K562 (cell line): ENCODE results near the gene GPRIN2. TPM values are rescaled to one million over a fixed set of nuclear protein-coding genes. Genes with fewer than 3 reads are reported as not detected.

ENCODE experiments used
- ARID2 ChIP-seq: fragments of 450-650 bp; IDR thresholded peaks from 2 replicates; pipeline ENCODE4 v1.6.1; 2017; ENCODE audit warnings: antibody characterized with exemption, mild to moderate bottlenecking
- EP400 ChIP-seq: fragments of 450-650 bp; IDR thresholded peaks from 2 replicates; pipeline ENCODE4 v1.6.1; 2017; ENCODE audit warnings: antibody characterized with exemption, mild to moderate bottlenecking, moderate library complexity
- MED1 ChIP-seq: sonication (generic); formaldehyde crosslinking; IDR thresholded peaks from 2 replicates; pipeline ENCODE4 v1.8.1; 2023; ENCODE audit warnings: missing genetic modification reagents, borderline replicate concordance
- MEF2D ChIP-seq: conservative IDR thresholded peaks from 2 replicates; pipeline ENCODE4 v1.6.1; 2016; ENCODE audit warnings: low read depth, missing genetic modification characterization, missing compliant biosample characterization
- MEIS2 ChIP-seq: fragments of 450-650 bp; IDR thresholded peaks from 2 replicates; pipeline ENCODE4 v1.6.1; 2014; ENCODE audit warnings: mild to moderate bottlenecking; ENCODE audit not compliant: partially characterized antibody
- NFE2 ChIP-seq: IDR thresholded peaks from 2 replicates; pipeline ENCODE4 v1.6.1; 2014; ENCODE audit warnings: antibody characterized with exemption, low read depth
- NFE2L1 ChIP-seq: fragments of 450-650 bp; IDR thresholded peaks from 2 replicates; pipeline ENCODE4 v1.6.1; 2016; ENCODE audit warnings: missing genetic modification characterization, low read depth, mild to moderate bottlenecking, missing compliant biosample characterization, moderate library complexity, borderline replicate concordance
- NONO ChIP-seq, 2 experiments: fragments of 200-400 bp in 1 of 2; fragments of 450-650 bp in 1 of 2; formaldehyde crosslinking in 1 of 2; IDR thresholded peaks; 2 replicates each; pipeline ENCODE4 v1.6.1; 2017; ENCODE audit warnings: low read depth in 2 of 2, mild to moderate bottlenecking in 2 of 2, moderate library complexity in 2 of 2, low read length in 1 of 2
- NR2F6 ChIP-seq: fragments of 450-650 bp; formaldehyde crosslinking; IDR thresholded peaks from 2 replicates; pipeline ENCODE4 v1.4.0; 2020; ENCODE audit warnings: mild to moderate bottlenecking
- PHF8 ChIP-seq: fragments of 200-600 bp; sonication (generic); IDR thresholded peaks from 2 replicates; pipeline ENCODE4 v1.6.1; 2012; ENCODE audit warnings: mixed run types, mild to moderate bottlenecking, inconsistent platforms, low read length, moderate library complexity, borderline replicate concordance
- PML ChIP-seq: IDR thresholded peaks from 2 replicates; pipeline ENCODE4 v1.6.1; 2012; ENCODE audit warnings: low read length, inconsistent platforms
- SMARCA5 ChIP-seq: fragments of 450-650 bp; IDR thresholded peaks from 2 replicates; pipeline ENCODE4 v1.6.1; 2016
- WHSC1 ChIP-seq: IDR thresholded peaks from one replicate; pipeline ENCODE4 v1.6.1; 2012; ENCODE audit warnings: low read length, control low read depth, inconsistent platforms
- ZKSCAN1 ChIP-seq: fragments of 150-350 bp; IDR thresholded peaks from 2 replicates; pipeline ENCODE4 v1.6.1; 2016; ENCODE audit warnings: low read depth, low read length
- ZNF165 ChIP-seq: fragments of 250-450 bp; sonication (Bioruptor Pico); IDR thresholded peaks from 2 replicates; pipeline ENCODE4 v1.4.0; 2020; ENCODE audit warnings: borderline replicate concordance
- ZNF174 ChIP-seq: fragments of 250-450 bp; sonication (Bioruptor Pico); IDR thresholded peaks from 2 replicates; pipeline ENCODE4 v1.4.0; 2020; ENCODE audit warnings: mild to moderate bottlenecking
- ZNF445 ChIP-seq: fragments of 250-450 bp; sonication (Bioruptor Pico); IDR thresholded peaks from 2 replicates; pipeline ENCODE4 v1.4.0; 2020; ENCODE audit warnings: low read depth, mild to moderate bottlenecking, moderate library complexity
- polyA plus RNA-seq, 8 experiments: library from polyadenylated mRNA; depleted of rRNA in 4 of 8; stranded (reverse) in 5 of 8; unstranded in 3 of 8; fragments of >200 nt; fragmentation: Nextera tagmentation in 2 of 8; fragmentation: Illumina TruSeq in 1 of 8; extraction: Ambion mirVana in 2 of 8; extraction: Trizol in 1 of 8; gene quantifications; 2 replicates each; pipeline versions ENCODE4 v1.2.1 to v1.2.3, GENCODE V29; 2011 to 2014; ENCODE audit warnings: inconsistent platforms in 1 of 8, missing spikeins in 1 of 8
- total RNA-seq, 7 experiments: library from RNA; depleted of rRNA in 6 of 7; stranded (reverse); fragments of >200 nt in 6 of 7; fragmentation: Illumina TruSeq in 2 of 7; extraction: Trizol in 2 of 7; gene quantifications; 2 replicates each; pipeline versions ENCODE4 v1.2.1 to v1.2.3, GENCODE V29; 2011 to 2021; ENCODE audit warnings: low replicate concordance in 1 of 7
- TF ChIP-seq, protein P1 (sequence below): IDR thresholded peaks from 3 replicates; pipeline ENCODE4 v1.6.1; 2011; ENCODE audit warnings: borderline replicate concordance, mild to moderate bottlenecking; ENCODE audit not compliant: insufficient read length, insufficient read depth
- TF ChIP-seq, protein P2 (sequence below): fragments of 250-450 bp; sonication (Bioruptor Pico); IDR thresholded peaks from 2 replicates; pipeline ENCODE4 v1.5.0; 2021; ENCODE audit warnings: mild to moderate bottlenecking, moderate library complexity
- TF ChIP-seq, protein P3 (sequence below): fragments of 250-450 bp; sonication (Bioruptor Pico); IDR thresholded peaks from 2 replicates; pipeline ENCODE4 v1.8.0; 2022; ENCODE audit warnings: moderate library complexity, mild to moderate bottlenecking, inconsistent platforms
- TF ChIP-seq, protein P4 (sequence below): fragments of 250-450 bp; sonication (Bioruptor Pico); IDR thresholded peaks from 2 replicates; pipeline ENCODE4 v1.4.0; 2020; ENCODE audit warnings: mild to moderate bottlenecking
- TF ChIP-seq, protein P5 (sequence below): fragments of 250-450 bp; sonication (Bioruptor Pico); IDR thresholded peaks from 2 replicates; pipeline ENCODE4 v1.6.1; 2021; ENCODE audit warnings: mild to moderate bottlenecking

Gene GPRIN2
- total and polyA plus RNA-seq, 9 of the 15 experiments (the other 6 are each of a cell fraction or from before 2014, with no cell fraction given): not detected

DNA sequence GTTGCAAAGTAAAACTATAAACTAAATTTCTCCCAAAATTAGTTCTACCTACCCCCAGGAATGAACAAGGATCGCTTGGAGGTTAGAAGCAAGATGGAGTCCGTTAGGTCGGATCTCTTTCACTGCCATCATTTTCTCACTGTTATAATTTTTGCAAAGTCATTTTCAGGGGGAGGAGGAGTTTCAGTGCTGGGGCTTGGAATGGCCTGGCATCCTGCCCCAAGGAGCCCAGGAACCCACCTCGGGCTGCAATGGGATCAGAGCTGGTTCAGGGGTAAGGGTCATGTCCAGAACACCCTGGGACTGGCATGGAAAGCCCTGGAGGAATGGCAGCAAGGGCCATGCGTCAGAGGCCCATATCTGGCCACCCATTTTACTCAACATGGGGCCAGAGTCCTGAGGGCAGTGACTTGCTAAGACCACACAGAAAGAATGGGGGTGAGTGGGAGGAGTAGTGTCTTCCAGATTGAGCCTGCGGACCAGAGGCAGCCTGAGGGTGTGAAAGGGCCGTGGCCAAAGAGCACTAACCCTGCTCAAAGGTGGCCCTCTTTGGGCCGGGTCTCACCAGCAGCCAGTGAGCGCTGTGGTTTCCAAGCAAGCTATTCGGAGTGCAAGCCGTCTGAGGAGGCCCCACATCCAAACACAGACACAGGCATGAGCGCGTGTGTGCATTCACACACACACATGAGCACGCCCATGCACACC is 31.8 kb downstream of the GPRIN2 start (continued):
- no peak for TF ChIP-seq ZNF445
- no peak for TF ChIP-seq ZKSCAN1
- TF ChIP-seq NONO (IDR thresholded peaks at IDR 0.05; ENCODE audit: low read depth in 2 of 2, low read length in 1 of 2): no peak
- no peak for TF ChIP-seq PML
- TF ChIP-seq EP400: no peak; the same call in 1 of the 2 replicates
- TF ChIP-seq PHF8: no peak
- no peak for TF ChIP-seq MED1 (CRISPR knock-in tag)
- no peak for TF ChIP-seq MEIS2
- TF ChIP-seq NFE2: peak; percentile 93
- no peak for TF ChIP-seq NR2F6 (CRISPR knock-in tag)
- TF ChIP-seq, protein P1, sequence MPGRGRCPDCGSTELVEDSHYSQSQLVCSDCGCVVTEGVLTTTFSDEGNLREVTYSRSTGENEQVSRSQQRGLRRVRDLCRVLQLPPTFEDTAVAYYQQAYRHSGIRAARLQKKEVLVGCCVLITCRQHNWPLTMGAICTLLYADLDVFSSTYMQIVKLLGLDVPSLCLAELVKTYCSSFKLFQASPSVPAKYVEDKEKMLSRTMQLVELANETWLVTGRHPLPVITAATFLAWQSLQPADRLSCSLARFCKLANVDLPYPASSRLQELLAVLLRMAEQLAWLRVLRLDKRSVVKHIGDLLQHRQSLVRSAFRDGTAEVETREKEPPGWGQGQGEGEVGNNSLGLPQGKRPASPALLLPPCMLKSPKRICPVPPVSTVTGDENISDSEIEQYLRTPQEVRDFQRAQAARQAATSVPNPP: no peak
- no peak for TF ChIP-seq SMARCA5
- no peak for TF ChIP-seq ARID2
- no peak for TF ChIP-seq ZNF174 (CRISPR knock-in tag)
- no peak for TF ChIP-seq WHSC1
- 0 out of 2 replicates have a peak, but pooled peaks have one; percentile 18 for TF ChIP-seq MEF2D (tag)
- TF ChIP-seq, protein P2, sequence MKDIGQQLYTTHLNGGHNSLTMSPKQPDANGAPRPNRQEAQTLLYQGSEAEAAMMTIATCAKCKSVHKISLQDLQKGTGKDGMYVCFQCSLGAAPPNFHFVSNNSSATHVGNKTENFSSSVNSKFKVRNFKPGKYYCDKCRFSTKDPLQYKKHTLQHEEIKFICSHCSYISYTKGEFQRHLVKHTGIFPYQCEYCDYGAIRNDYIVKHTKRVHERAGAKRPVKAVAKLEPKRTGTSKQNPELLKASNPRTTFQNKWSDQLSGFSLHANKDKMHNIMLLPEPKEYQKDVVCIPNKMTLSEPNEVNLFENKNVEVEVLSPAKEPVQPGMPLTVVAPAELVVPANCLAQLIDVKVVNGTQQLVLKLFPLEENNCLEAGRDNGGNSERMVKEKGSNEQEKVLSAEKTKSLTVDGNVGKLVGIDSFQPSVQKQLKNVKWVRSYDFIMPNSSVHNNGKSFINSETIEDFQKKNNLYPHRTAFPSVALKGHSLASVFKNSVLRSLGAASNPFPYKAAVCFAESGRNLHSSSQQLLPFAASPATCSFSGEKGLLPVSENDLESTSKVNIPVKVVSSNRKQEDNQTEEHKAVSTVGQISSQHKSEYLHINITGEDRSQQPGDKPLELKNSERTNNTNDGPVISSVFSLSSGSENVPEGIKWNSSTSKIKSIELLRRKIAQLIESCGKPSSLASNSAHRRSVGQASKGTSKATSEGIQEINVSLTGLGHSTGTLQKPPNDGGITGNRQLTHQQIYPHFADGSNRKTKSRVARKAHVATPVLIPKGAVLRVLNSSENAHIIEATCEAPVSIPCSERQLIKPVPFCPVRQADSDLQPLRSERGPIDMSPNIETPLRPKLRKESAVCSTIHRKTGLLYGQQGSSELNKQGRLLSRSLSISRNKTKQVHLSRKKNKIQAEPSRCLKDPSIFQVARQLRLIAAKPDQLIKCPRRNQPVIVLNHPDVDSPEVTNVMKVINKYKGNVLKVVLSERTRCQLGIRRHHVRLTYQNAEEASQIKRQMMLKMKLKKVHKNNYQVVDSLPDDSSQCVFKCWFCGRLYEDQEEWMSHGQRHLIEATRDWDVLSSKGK (CRISPR knock-in tag): no peak
- TF ChIP-seq, protein P3, sequence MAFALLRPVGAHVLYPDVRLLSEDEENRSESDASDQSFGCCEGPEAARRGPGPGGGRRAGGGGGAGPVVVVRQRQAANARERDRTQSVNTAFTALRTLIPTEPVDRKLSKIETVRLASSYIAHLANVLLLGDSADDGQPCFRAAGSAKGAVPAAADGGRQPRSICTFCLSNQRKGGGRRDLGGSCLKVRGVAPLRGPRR (CRISPR knock-in tag): no peak
- TF ChIP-seq, protein P4, sequence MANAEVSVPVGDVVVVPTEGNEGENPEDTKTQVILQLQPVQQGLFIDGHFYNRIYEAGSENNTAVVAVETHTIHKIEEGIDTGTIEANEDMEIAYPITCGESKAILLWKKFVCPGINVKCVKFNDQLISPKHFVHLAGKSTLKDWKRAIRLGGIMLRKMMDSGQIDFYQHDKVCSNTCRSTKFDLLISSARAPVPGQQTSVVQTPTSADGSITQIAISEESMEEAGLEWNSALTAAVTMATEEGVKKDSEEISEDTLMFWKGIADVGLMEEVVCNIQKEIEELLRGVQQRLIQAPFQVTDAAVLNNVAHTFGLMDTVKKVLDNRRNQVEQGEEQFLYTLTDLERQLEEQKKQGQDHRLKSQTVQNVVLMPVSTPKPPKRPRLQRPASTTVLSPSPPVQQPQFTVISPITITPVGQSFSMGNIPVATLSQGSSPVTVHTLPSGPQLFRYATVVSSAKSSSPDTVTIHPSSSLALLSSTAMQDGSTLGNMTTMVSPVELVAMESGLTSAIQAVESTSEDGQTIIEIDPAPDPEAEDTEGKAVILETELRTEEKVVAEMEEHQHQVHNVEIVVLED (CRISPR knock-in tag): 0 out of 2 replicates have a peak, but pooled peaks have one; percentile 15
- TF ChIP-seq ZNF165: no peak
- TF ChIP-seq, protein P5, sequence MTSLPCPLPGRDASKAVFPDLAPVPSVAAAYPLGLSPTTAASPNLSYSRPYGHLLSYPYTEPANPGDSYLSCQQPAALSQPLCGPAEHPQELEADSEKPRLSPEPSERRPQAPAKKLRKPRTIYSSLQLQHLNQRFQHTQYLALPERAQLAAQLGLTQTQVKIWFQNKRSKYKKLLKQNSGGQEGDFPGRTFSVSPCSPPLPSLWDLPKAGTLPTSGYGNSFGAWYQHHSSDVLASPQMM (CRISPR knock-in tag): no peak
- peak; percentile 77 for TF ChIP-seq NFE2L1
